GM18858 (cell line): ENCODE results near the gene CAT.

Experiments
- ATAC-seq: cut with Tn5 transposase; IDR thresholded peaks from one replicate; pipeline ENCODE4 v1.9.1; 2021; ENCODE audit not compliant: unreplicated experiment

The CAT gene

GRCh38 chr11:34458525-34458924 lies 19.8 kb downstream of the CAT start:
- ATAC-seq: no peak

- no peak for ATAC-seq
These were observed 20.9 kb downstream of the CAT start for GRCh38 chr11:34459507-34460162.

GRCh38 chr11:34460278-34460677 lies 21.5 kb downstream of the CAT start:
- ATAC-seq: no peak

GRCh38 chr11:34461215-34461614 lies 22.5 kb downstream of the CAT start:
- ATAC-seq: no peak

GRCh38 chr11:34464591-34465051 lies 25.9 kb downstream of the CAT start:
- ATAC-seq: no peak

GRCh38 chr11:34466802-34467488 lies 28.2 kb downstream of the CAT start:
- no peak for ATAC-seq

GRCh38 chr11:34468209-34468841 lies 29.6 kb downstream of the CAT start:
- no peak for ATAC-seq

GRCh38 chr11:34473603-34474169 lies 35.0 kb downstream of the CAT start:
- ATAC-seq: no peak

GRCh38 chr11:34475656-34476055 lies 36.9 kb downstream of the CAT start:
- ATAC-seq: no peak

- ATAC-seq: no peak
These were observed 38.1 kb downstream of the CAT start for GRCh38 chr11:34476849-34477248.

- ATAC-seq: no peak
These were observed 40.3 kb downstream of the CAT start for GRCh38 chr11:34478845-34479663.

- ATAC-seq: no peak
These were observed 41.6 kb downstream of the CAT start for GRCh38 chr11:34480314-34480713.

- ATAC-seq: no peak
These were observed 42.6 kb downstream of the CAT start for GRCh38 chr11:34481307-34481706.

GRCh38 chr11:34483106-34483874 lies 44.6 kb downstream of the CAT start:
- no peak for ATAC-seq

GRCh38 chr11:34487430-34487829 lies 48.7 kb downstream of the CAT start:
- ATAC-seq: no peak

- ATAC-seq: no peak
These were observed 50.3 kb downstream of the CAT start for GRCh38 chr11:34488855-34489557.

GRCh38 chr11:34490304-34490703 lies 51.6 kb downstream of the CAT start:
- ATAC-seq: no peak

- no peak for ATAC-seq
These were observed 54.2 kb downstream of the CAT start for GRCh38 chr11:34492806-34493414.

GRCh38 chr11:34493468-34493867 lies 54.7 kb downstream of the CAT start:
- no peak for ATAC-seq
